DOHH2 (cell line): ENCODE data around the gene RUNX2.

ENCODE experiments used
- H3F3A ChIP-seq: fragments of 200-600 bp; sonication (generic), shearing (Covaris generic); 2 replicates; pipeline ENCODE4 v1.6.0; 2016; ENCODE audit warnings: antibody characterized with exemption, mild to moderate bottlenecking; ENCODE audit not compliant: control insufficient read depth, insufficient read depth
- H3K27ac ChIP-seq: fragments of 200-600 bp; sonication (generic); 2 replicates; pipeline ENCODE4 v1.5.1; 2014; ENCODE audit warnings: low read depth, mild to moderate bottlenecking, low read length, moderate library complexity
- H3K27me3 ChIP-seq: fragments of 200-600 bp; sonication (generic); 2 replicates; pipeline ENCODE4 v1.6.1; 2014; ENCODE audit warnings: mild to moderate bottlenecking, low read length, mixed read lengths; ENCODE audit not compliant: control insufficient read depth
- H3K36me3 ChIP-seq: fragments of 200-600 bp; sonication (generic); 2 replicates; pipeline ENCODE4 v1.6.1; 2014; ENCODE audit warnings: mild to moderate bottlenecking, low read length, moderate library complexity, mixed read lengths; ENCODE audit not compliant: control insufficient read depth
- H3K4me1 ChIP-seq: fragments of 200-600 bp; sonication (generic); 2 replicates; pipeline ENCODE4 v1.6.1; 2014; ENCODE audit warnings: mild to moderate bottlenecking, low read length, mixed read lengths; ENCODE audit not compliant: control insufficient read depth
- H3K4me2 ChIP-seq: fragments of 200-600 bp; sonication (generic); 2 replicates; pipeline ENCODE4 v1.6.0; 2014; ENCODE audit warnings: mild to moderate bottlenecking, low read length, moderate library complexity
- H3K4me3 ChIP-seq: fragments of 200-600 bp; sonication (generic); 2 replicates; pipeline ENCODE4 v1.5.1; 2014; ENCODE audit warnings: mild to moderate bottlenecking, low read length, mixed read lengths
- H3K79me2 ChIP-seq: fragments of 200-600 bp; sonication (generic); 2 replicates; pipeline ENCODE4 v1.6.1; 2014; ENCODE audit warnings: mild to moderate bottlenecking, low read length, mixed read lengths; ENCODE audit not compliant: control insufficient read depth
- H3K9me2 ChIP-seq: fragments of 200-600 bp; sonication (generic); replicated peaks from 2 replicates; pipeline ENCODE4 v1.6.1; 2014; ENCODE audit warnings: mild to moderate bottlenecking, low read length, mixed read lengths; ENCODE audit not compliant: control insufficient read depth
- H3K9me3 ChIP-seq: fragments of 200-600 bp; sonication (generic); 2 replicates; pipeline ENCODE4 v1.6.1; 2014; ENCODE audit warnings: antibody characterized with exemption, low read length, mixed read lengths; ENCODE audit not compliant: control insufficient read depth, insufficient read depth
- H4K20me1 ChIP-seq: fragments of 200-600 bp; sonication (generic); 2 replicates; pipeline ENCODE4 v1.6.0; 2014; ENCODE audit warnings: low read depth, mild to moderate bottlenecking, antibody characterized with exemption, low read length, moderate library complexity; ENCODE audit not compliant: control insufficient read depth, insufficient read depth
- CTCF ChIP-seq: fragments of 200-600 bp; sonication (generic); IDR thresholded peaks from one replicate; pipeline ENCODE4 v1.5.1; 2014; ENCODE audit warnings: antibody characterized with exemption, mild to moderate bottlenecking, low read depth, low read length; ENCODE audit not compliant: poor library complexity, severe bottlenecking
- EZH2phosphoT487 ChIP-seq: fragments of 200-600 bp; sonication (generic); IDR thresholded peaks from 2 replicates; pipeline ENCODE4 v1.6.1; 2017; ENCODE audit warnings: borderline replicate concordance, mild to moderate bottlenecking, antibody characterized with exemption, low read length, moderate library complexity, mixed read lengths

RUNX2 gene

GRCh38 chr6:45635284-45635867 lies 307.2 kb downstream of the RUNX2 start:
- Histone ChIP-seq H3K4me2 (no peak overlapping the region), H4K20me1 (no peaks in the 10 kb centered on the region), H3K79me2 (no peaks in the 10 kb centered on the region), H3K36me3 (no peaks in the 10 kb centered on the region), H3K9me2 (no peaks in the 10 kb centered on the region), H3K4me3 (no peak overlapping the region), H3K27me3 (no peaks in the 10 kb centered on the region), H3K9me3 (no peaks in the 10 kb centered on the region), H3K27ac (no peak overlapping the region), H3F3A (no peaks in the 10 kb centered on the region), H3K4me1 (no peaks in the 10 kb centered on the region)
- TF ChIP-seq EZH2phosphoT487 (no peak), CTCF (no peak)

- H3K27ac ChIP-seq: no peak overlapping the region
- H3K27me3 ChIP-seq: no peaks in the 10 kb centered on the region
- no peaks in the 10 kb centered on the region for H3F3A ChIP-seq
- H3K4me1 ChIP-seq: no peaks in the 10 kb centered on the region
- no peak overlapping the region for H3K4me2 ChIP-seq
- H3K79me2 ChIP-seq: no peaks in the 10 kb centered on the region
- H3K4me3 ChIP-seq: no peak overlapping the region
- no peaks in the 10 kb centered on the region for H3K36me3 ChIP-seq
- H4K20me1 ChIP-seq: no peaks in the 10 kb centered on the region
- H3K9me3 ChIP-seq: no peaks in the 10 kb centered on the region
- H3K9me2 ChIP-seq: no peaks in the 10 kb centered on the region
- no peak for TF ChIP-seq EZH2phosphoT487
- TF ChIP-seq CTCF: no peak
Observed at GRCh38 chr6:45637056-45637455, 308.9 kb downstream of the RUNX2 start.

- no peak for TF ChIP-seq CTCF
- no peaks in the 10 kb centered on the region for H4K20me1 ChIP-seq
- H3K4me3 ChIP-seq: no peak overlapping the region
Observed at GRCh38 chr6:45637611-45638257, 309.6 kb downstream of the RUNX2 start.

More at GRCh38 chr6:45637611-45638257, 309.6 kb downstream of the RUNX2 start:
- no peaks in the 10 kb centered on the region for H3K9me3 ChIP-seq
- H3K79me2 ChIP-seq: no peaks in the 10 kb centered on the region
- no peaks in the 10 kb centered on the region for H3F3A ChIP-seq
- H3K4me1 ChIP-seq: no peaks in the 10 kb centered on the region
- no peaks in the 10 kb centered on the region for H3K27me3 ChIP-seq
- no peak overlapping the region for H3K27ac ChIP-seq
- no peaks in the 10 kb centered on the region for H3K36me3 ChIP-seq
- H3K4me2 ChIP-seq: no peak overlapping the region
- no peaks in the 10 kb centered on the region for H3K9me2 ChIP-seq
